GM03348 (cell line): ENCODE measurements around the gene NABP1.

Experiments used
- DNase-seq: peaks from one replicate; pipeline ENCODE4 v3.0.0; 2012; ENCODE audit warnings: low spot score

Gene NABP1

DNA sequence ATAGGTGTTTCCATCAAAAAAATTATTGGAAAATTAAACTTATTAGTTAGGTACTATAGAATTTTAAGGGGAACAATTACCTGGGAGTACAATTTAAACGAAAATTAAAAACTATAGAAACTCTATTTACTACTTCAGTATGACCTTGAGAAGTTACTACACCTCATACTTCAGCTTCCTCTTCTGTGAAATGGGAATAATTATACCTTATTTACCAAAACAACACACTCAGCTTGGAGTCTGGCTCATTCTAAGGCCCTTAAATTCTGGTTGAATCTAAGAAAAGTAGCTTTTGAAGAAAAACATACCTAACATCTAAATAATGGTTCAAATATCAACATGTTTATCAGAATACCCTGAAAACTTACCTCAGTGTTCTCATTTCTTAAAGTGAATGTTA, 2.7 kb downstream of the NABP1 start:
- no peak for DNase-seq

DNA sequence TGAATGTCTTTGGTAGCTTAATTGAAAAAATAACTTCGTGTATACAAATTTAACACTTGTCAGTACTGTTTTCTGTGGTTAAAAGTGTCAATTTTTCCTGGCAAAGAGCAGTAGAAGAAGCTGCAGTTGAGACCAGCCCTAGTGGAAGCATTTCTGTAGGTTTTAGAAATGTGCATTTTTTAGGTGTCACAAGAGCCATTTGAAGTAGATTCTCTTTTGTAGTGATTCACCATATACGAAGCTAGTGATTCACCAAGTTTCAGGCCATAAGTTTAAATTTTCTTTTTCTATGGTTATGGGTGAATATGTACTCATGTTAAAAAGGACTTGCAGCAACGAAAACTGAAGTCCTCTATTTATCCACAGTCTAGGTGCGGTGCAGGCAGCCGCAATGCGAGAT, 4.2 kb downstream of the NABP1 start:
- DNase-seq, result no peak

DNA sequence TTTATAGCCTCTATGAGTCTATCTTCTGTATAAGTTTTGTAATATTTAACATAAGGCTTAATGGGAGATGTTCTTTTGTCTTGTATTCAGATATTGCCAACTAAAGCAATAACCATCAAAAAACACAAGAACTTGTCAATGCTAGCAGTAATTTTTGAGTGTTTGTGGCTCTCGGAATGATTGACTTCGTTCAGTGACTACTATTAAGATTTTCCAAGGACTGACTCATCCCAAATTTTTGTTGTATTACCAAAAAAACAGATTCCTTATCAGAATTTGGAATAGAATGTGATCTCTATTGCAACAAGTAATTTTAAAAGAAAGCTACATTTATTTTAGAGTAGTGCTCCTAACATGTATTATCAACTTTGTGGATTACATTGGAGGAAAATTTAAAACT, 8.1 kb downstream of the NABP1 start:
- no peak for DNase-seq

GRCh38 chr2:191686729-191687128, 8.8 kb downstream of the NABP1 start:
- DNase-seq, result no peak

DNA sequence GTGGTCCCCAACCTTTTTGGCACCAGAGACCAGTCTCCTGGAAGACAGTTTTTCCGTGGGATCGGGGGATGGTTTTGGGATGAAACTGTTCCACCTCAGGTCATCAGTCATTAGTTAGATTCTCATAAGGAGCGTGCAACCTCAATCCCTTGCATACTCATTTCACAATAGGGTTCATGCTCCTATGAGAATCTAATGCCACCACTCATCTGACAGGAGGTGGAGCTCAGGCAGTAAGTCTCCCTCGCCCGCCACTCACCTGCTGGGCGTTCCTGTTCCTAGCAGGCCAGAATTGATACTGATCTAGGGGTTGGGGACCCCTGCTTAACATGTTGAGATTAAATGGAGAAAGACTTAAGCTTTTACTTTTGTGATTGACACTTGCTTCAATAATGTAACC, 9.9 kb downstream of the NABP1 start:
- DNase-seq, result no peak

DNA sequence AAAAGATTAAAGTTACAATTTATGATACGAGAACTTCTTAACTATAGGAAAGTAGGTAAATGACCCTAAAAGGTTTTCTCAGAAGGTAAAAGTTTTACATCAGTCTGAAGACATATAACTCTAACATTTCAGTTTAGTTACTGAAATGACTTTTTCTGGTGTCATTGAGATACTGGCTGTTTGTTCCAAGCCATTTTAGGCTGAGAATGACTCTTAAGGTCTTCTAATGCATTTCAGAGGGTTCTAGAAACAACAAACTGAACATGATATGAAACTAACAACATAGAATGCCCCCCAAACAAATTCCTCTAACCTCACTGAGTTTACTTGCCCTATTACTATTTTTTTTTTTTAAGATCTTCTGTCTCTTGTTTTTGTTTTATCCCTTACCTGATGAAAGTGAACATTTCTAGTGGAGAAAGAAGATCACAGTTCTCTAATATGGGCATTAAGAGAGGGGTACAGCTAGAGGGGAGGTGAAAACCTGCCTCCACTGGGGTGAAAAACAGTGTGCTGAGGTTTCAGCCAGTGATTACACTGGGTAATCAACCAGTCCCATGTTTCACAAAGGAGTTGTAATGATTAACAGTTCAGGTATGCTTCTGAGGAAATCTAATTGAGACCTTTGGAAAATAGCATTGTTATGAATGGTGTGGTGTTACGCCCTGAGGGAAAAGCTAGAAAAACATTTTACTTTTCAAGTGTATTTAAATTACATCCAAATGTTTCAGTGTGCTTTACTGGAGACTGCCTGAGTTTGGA, 11.2 kb downstream of the NABP1 start:
- peak; percentile 67 for DNase-seq

DNA sequence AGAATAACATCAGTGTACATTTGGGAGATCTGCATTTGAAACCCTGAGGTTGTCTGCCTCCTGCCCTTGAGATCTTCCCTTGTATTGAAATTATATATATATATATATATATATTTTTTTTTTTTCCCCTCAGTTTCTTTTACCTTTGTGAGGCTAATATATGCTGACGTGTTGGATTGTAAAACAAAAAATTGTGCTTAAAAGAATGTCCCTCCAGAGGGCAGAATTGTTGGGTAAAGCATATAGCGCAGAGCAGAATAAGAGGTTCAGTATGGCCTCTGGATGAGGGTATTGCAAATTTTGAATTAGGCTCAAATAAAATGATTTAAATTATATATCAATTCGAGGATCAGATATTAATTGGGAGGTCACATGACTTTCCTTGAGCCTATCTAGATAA, 12.4 kb downstream of the NABP1 start:
- no peak for DNase-seq

- peak; percentile 54 for DNase-seq
Observed at GRCh38 chr2:191691016-191691735, 13.2 kb downstream of the NABP1 start.

GRCh38 chr2:191691898-191692297, 14.0 kb downstream of the NABP1 start:
- no peak for DNase-seq

GRCh38 chr2:191692502-191693115, 14.7 kb downstream of the NABP1 start:
- no peak for DNase-seq

DNA sequence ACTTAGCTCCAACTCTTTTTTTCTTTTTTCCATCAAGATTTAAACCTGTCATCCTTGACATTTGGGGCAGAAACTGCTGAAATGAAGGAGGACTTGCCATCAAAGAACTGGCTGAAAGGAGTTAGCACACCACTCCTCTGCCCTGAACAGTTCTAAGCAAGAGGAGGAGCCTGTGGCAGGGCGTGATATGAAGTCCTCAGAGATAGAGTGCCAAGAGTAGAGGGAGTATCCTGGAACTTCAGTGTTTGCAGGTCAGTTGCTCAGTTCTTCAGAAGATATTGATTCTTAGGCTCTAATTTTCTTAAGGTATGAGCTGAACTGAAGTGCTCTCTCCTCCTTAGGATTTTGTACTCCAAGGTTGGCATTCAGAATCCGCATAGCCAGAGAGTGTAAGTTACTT, 15.2 kb downstream of the NABP1 start:
- DNase-seq, result no peak

DNA sequence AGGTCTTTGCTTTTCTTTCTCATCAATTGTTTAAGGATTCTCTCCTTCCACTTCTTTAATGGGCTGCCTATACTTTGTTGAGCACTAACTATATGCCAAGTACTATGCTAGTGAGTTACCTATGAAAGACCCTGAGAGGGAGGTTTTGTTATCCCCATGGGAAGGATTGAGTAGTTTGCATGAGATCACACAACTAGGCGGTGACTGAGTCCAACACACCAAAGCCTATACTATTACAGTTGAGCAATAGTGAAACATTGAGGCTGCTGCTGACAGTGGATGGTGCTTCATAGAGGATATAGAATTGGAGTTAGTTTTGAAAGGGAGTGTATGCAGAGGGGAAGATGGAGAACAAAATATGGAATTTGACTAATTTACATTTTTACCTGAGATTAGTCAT, 15.8 kb downstream of the NABP1 start:
- DNase-seq, result no peak

DNA sequence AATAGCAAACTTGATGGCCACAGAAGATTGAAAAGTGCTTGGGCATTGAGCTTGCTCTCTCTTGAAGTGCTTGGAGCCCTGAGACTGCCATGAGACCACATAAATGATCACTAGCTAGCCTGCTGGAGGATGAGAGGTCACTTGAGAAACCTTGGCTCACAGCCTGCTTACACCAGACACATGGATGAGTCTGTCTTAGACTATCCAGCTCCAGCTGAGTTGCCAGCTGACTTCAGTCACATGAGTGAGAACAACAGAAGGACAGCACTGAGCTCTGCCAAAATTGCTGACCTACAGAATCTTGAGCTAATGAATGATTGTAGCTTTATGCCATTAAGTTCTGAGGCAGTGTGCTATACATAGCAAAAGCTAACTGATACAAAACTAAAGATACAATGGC, 18.1 kb downstream of the NABP1 start:
- DNase-seq, result peak; percentile 77

DNA sequence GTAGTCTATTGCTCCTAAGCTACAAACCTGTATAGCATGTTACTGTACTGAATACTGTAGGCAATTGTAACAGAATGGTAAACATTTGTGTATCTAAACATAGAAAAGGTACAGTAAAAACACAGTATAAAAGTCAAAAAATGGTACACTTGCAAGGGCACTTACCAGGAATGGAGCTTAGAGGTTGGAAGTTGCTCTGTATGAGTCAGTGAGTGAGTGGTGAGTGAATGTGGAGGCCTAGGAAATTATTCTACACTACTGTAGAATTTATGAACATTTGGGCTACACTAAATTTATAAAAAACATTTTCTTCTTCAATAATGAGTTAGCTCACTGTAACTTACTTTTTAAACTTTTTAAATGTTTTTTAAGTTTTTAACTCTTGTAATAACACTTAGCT, 19.0 kb downstream of the NABP1 start:
- no peak for DNase-seq

DNA sequence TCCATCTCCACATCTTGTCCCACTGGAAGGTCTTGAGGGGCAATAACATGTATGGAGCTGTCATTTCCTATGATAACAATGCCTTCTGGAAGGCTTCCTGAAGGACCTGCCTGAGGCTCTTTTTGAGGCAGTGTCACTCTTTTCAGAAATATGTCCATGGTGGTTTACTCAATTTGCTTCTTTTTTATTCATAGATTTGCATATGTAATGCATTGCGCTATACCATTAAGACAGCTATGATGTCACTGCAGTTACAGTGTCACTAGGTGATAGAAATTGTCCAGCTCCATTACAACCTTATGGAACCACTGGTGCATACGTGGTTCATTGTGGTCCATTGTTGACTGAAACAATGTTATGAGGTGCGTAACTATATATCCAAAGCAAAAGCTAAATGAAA, 19.9 kb downstream of the NABP1 start:
- DNase-seq, result no peak

GRCh38 chr2:191699341-191699945, 21.5 kb downstream of the NABP1 start:
- DNase-seq, result no peak

- no peak for DNase-seq
Observed at GRCh38 chr2:191701029-191701428, 23.1 kb downstream of the NABP1 start.

DNA sequence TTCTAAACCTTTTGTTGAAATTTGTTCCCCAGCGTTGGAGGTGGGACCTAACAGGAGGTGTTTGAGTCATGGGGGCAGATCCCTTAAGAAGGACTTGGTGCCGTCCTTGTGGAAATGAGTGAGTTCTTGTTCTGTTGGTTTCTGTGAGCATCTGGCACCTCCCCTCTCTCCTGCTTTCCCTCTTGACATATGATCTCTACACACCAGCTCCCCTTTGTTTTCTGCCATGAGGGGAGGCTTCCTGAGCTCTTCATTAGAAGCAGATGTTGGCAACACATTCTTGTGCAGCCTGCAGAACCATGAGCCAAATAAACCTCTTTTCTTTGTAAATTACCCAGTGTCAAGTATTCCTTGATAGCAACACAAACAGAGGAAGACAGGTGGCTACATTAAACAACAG, 23.8 kb downstream of the NABP1 start:
- DNase-seq, result no peak

- DNase-seq, result no peak
Observed at GRCh38 chr2:191703079-191703725, 25.3 kb downstream of the NABP1 start.

DNA sequence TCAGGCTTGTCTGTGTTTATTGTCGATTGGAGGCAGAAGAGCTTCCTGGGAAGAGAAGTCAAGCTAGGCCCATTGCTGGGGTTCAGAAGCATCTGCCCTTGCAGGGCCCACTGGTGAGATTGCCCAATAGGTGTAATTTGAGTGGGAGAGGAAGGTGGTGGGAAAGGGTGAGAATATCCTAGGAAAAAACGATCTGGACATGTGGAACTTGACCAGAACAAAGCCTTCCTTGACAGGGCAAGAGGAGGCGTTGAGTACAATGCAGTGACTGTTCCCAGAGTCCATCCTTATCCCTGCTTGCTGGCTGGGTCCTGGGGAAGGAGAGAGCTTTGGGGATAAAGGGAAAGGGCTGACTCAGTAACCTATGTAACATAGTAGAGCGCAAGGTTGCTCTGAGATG, 27.1 kb downstream of the NABP1 start:
- DNase-seq, result no peak

DNA sequence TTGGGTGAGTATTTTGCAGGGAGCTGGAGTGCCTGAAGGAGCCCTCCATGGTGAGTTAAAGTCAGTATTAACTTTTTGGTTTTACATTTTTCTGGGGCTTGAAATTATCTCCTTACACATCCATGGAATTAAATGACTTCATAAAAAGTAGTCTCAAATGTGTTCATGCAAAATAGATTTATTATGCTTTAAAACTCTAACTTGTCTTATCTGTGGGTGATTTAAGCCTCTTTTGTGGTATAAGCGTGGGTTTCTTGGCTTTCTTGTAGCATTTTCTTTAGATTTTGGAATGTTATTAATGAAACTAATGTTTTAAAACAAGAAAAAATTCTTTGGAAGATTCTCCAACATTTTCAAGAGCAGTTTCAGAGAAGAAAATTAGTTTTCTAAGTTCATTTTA, 27.8 kb downstream of the NABP1 start:
- DNase-seq, result no peak

DNA sequence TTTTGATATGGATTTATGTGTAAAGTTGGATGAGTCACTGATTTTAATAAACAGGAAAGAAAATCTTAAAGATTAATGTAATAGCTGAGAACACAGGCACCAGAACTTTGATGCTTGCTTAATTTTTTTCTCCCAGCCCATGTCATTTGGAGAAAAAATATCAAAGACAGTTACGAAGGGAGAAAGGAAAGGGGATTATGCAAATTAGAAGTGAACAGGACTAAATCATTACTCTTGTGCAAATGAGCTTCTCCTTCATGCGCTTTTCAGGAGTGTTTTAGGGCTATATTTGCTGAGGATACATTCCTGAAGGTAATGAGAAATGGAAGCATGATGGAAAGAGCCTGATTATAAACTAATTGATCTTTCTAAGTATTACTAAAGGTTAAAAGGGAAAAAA, 28.9 kb downstream of the NABP1 start:
- DNase-seq, result no peak
